WI38 (cell line): ENCODE results near the gene IGLON5.
A peak's percentile ranks its signal among the peaks of the same experiment; 100 is the strongest.

Source experiments
- H3K4me3 ChIP-seq: 2 replicates; pipeline ENCODE4 v1.5.1; 2011; ENCODE audit warnings: low read depth, mild to moderate bottlenecking, control low read depth, low read length
- TF ChIP-seq, protein P1 (sequence below): IDR thresholded peaks from 2 replicates; pipeline ENCODE4 v1.5.1; 2012; ENCODE audit warnings: low read depth, mild to moderate bottlenecking, control low read depth, low read length

Gene IGLON5

DNA sequence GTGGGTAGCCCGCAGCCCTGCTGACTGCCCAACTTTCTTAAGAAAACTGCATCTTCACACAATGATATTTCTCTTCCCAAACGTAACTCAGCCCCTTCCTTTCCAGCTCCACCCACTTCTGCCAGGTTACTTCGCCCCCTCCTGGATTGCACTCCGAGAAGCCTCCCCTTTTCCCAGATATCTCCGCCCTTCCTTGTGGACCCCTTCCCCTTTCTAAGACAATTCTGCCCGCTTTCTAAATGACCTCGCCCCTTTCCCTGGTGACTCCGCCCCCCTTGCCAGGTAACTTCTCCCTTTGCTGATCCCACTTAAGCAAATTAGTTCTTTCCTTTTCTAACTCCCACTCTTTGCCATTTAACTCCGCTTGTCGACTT, 27.9 kb downstream of the IGLON5 start:
- TF ChIP-seq, protein P1, sequence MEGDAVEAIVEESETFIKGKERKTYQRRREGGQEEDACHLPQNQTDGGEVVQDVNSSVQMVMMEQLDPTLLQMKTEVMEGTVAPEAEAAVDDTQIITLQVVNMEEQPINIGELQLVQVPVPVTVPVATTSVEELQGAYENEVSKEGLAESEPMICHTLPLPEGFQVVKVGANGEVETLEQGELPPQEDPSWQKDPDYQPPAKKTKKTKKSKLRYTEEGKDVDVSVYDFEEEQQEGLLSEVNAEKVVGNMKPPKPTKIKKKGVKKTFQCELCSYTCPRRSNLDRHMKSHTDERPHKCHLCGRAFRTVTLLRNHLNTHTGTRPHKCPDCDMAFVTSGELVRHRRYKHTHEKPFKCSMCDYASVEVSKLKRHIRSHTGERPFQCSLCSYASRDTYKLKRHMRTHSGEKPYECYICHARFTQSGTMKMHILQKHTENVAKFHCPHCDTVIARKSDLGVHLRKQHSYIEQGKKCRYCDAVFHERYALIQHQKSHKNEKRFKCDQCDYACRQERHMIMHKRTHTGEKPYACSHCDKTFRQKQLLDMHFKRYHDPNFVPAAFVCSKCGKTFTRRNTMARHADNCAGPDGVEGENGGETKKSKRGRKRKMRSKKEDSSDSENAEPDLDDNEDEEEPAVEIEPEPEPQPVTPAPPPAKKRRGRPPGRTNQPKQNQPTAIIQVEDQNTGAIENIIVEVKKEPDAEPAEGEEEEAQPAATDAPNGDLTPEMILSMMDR, result no peak
- H3K4me3 ChIP-seq, result peak overlapping the region; percentile 69

DNA sequence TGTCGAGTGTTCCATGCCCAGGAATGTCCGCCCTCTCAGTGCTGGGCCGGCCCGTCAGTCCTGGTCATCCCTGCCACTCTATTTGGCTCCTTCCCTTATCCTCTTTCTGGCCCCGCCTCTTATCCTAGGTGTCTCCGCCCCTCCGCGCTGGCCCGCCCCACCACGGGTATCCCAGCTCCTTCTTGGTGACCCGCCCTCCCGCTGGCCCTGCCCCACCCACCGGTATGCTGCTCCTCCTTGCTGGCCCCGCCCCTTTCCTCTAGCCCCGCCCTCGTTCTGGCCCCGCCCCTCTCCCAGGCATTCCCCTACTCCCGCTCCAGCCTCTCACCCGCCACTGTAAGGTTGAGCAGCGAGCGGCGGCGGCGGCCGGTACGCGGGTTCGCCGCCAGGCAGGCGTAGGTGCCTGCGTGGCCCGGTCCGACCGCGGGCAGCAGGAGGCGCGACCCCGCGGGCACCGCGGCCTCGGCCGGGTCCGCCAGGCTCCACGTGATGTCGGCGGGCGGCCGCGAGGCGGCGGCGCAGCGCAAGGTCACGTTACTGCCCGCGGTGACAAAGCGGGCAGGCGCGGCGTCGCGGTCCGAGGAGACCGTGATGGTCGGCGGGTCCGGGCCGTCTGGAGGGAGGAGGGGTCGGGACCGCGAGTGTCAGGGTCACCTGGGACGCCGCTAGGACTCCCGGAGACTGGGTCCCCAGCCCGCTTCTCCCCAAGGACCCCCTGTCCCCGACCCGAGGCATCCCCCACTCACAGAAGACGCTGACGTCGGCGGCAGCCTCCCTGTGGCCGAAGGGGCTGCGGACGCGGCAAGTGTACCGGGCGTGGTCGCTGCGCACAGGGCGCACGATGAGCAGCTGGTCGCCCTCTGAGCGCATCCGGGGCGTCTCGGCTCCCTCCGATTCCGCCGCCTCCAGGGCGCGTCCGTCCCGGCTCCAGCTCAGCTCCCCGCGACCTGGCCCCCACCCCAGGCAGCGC, 28.5 kb downstream of the IGLON5 start:
- TF ChIP-seq, protein P1, result no peak

GRCh38 chr19:51341066-51341465, 29.6 kb downstream of the IGLON5 start:
- TF ChIP-seq, protein P1, result no peak
- H3K4me3 ChIP-seq, result no peak overlapping the region

More for the DNA sequence above, 28.5 kb downstream of the IGLON5 start:
- peak overlapping the region; percentile 69 for H3K4me3 ChIP-seq

DNA sequence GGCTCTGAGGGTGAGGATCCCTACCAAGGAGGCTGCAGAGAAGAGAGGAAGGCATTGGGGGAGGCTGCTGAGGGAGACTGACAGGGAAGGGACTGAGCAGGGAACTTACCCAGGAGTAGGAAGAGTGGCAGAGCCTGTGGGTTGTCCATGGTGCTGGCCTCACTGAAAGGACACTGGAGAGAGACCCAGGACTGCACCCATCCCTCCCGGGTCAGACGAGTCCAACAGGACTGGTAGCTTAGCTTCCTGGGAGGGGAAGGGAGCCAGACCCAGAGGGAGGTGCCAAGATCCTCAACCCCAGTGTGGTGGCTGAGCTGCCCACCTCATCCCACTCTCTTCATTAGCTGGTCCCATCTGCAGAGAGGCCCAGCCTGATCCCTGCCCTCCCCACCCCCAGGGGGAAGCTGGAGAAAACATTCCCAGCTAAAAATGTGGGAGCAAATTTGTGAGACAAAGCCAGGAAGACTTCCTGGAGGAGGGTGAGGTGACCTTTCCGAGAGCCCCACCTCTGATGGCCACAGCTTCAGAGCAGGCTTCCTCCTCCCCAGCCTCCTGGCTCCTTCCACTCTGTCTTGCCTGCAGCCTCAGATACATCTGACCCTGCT, 30.6 kb downstream of the IGLON5 start, which contains the start of gene VSIG10L:
Gene VSIG10L (minus strand): TSS at position 164 of the 605 bp plus-strand sequence. CDS start 15 bp downstream, at position 149.
- TF ChIP-seq, protein P1, result no peak
- no peak within 1 kb of the TSS for H3K4me3 ChIP-seq

DNA sequence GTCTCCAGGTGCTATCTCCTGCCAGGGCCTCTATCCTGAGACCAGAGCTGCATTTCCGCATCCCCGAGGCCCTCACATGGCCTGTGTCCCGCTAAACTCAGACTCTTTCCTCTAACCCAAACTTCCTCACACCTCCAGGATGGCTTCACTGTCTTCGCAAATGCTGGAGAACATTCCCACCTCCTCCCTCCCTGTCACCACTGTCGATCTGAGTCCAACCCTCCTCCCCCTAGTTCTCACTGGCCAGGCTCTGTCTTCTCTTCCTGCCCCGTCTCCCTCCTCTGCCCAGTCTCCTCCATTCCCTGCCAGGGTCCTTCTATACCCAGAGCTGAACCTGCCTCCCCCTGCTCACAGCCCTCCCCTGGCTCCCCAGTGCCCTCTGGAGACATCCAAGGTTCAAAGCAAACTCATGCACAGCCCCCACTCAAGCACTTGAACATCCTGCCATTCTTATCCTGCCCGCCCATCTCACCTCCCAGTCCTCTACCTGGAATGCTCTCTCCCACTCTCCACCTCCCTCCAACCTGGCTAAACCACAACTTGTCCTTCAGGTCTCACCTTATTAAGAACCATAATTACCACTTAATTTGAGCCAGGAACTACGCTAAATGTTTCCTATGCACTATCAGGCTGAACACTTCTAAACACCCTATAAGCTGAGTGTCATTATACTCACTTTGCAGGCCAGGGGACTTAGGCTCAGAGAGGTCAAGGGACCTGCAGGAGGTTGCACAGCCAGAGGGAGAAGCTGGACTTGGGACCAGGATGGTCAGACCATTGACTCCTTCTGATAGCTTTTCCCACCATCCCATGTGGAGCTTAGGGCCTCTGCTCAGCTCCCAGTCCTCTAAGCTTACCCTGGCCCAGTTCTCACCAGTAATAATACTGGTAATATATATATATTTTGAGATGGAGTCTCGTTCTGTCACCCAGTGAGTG, 31.5 kb downstream of the IGLON5 start:
- TF ChIP-seq, protein P1, result no peak
- H3K4me3 ChIP-seq, result no peak overlapping the region

DNA sequence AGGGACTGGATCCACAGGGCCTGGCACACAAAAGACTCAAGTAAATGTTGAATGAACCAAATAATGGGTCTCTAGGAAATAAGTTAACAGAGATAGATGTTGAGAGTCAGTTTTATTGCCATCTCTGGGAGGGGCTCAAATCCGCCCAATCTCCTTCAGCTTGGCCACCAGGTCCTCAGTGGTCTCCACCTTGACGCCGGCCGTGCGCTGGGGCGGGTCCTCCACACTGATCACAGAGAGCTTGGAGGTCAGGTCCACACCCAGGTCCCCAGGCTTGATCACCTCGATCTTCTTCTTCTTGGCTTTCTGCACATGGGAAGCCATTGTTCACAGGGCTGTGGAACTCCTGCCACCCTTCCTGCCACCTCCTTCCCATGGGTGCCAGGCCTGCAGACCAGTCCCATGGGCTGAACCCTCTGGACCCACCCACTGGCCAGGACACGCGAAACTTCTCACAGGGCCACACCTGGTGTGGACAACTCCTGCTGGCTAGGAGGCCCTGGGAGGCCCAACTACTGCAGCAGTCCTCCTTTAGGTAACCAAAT, 33.7 kb downstream of the IGLON5 start:
- H3K4me3 ChIP-seq, result no peak overlapping the region
- TF ChIP-seq, protein P1, result no peak
